Aorta (tissue), 5 donors: ENCODE results near the gene CAV1. TPM values are rescaled to one million over a fixed set of nuclear protein-coding genes. Genes with fewer than 3 reads are reported as not detected.

ENCODE experiments used
- ATAC-seq: fragments of 200-7000 bp; cut with Tn5 transposase; one replicate; pipeline ENCODE4 v1.9.1; 2022; ENCODE audit warnings: moderate library complexity; ENCODE audit not compliant: low FRiP score
- DNase-seq, 2 donors: peaks; one replicate each; pipeline ENCODE4 v3.0.0-alpha.2; 2020
- H3K27ac ChIP-seq, 2 donors: one replicate each; pipeline ENCODE4 v1.5.1; 2013; ENCODE audit warnings: low read length in 2 of 2, mild to moderate bottlenecking in 2 of 2, moderate library complexity in 2 of 2, control low read depth in 1 of 2, inconsistent platforms in 1 of 2, low read depth in 1 of 2
- H3K27me3 ChIP-seq, 2 donors: one replicate each; pipeline ENCODE4 v1.6.1; 2013; ENCODE audit warnings: control low read depth in 1 of 2, low read length in 1 of 2, mild to moderate bottlenecking in 1 of 2, moderate library complexity in 1 of 2; ENCODE audit not compliant: insufficient read depth in 2 of 2, control insufficient read depth in 1 of 2
- H3K36me3 ChIP-seq, 2 donors: one replicate each; pipeline ENCODE4 v1.6.1; 2013; ENCODE audit warnings: control low read depth in 1 of 2, low read length in 1 of 2, mild to moderate bottlenecking in 1 of 2; ENCODE audit not compliant: insufficient read depth in 2 of 2, control insufficient read depth in 1 of 2
- H3K4me1 ChIP-seq, 2 donors: one replicate each; pipeline ENCODE4 v1.6.1; 2013; ENCODE audit warnings: low read length in 2 of 2, control low read depth in 1 of 2, mild to moderate bottlenecking in 1 of 2, moderate library complexity in 1 of 2; ENCODE audit not compliant: insufficient read depth in 2 of 2, control insufficient read depth in 1 of 2
- H3K4me3 ChIP-seq, 2 donors: one replicate each; pipeline ENCODE4 v1.5.1; 2013; ENCODE audit warnings: low read length in 2 of 2, control low read depth in 1 of 2, mild to moderate bottlenecking in 1 of 2
- H3K9me3 ChIP-seq: one replicate; pipeline ENCODE4 v1.6.1; 2013; ENCODE audit warnings: mild to moderate bottlenecking, low read length; ENCODE audit not compliant: control insufficient read depth
- WGBS, 2 donors: extraction: QIAGEN DNeasy Blood & Tissue Kit; methylation state at CpG; one replicate each; pipeline ENCODE4 v1.1.7; 2013; 5-methylcytosine and 5-hydroxymethylcytosine counted together
- intact Hi-C, 2 donors: fragments of 100-400 bp; cut with DNase I; formaldehyde crosslinking; loops; one replicate each; pipeline versions ENCODE4 v1.14.2 to v1.15.0; 2022
- polyA plus RNA-seq, 2 donors: library from polyadenylated mRNA; stranded (reverse); fragments of 200-250 nt; gene quantifications; one replicate each; pipeline ENCODE4 v1.2.3, GENCODE V29; 2013
- total RNA-seq, 2 donors: library from RNA; stranded (reverse); fragmentation: NEBNext Ultra II Directional; extraction: Animal tissue kit (Norgen Biotek cat#: 25700); gene quantifications; one replicate each; pipeline ENCODE4 v1.2.1, GENCODE V29; 2021
- donor health status: healthy with polysubstance abuse.
- donor health status: Bipolar disorder and iron deficiency.
- donor health status: DM: no; HTN: no; CAD: no.
- donor health status: DM: no; HTN: no; CAD: no.
- donor health status: DM: yes; HTN: yes; CAD: no.

CAV1 gene
- total and polyA plus RNA-seq, 4 donors, result 133 to 230 (median 229) TPM

DNA sequence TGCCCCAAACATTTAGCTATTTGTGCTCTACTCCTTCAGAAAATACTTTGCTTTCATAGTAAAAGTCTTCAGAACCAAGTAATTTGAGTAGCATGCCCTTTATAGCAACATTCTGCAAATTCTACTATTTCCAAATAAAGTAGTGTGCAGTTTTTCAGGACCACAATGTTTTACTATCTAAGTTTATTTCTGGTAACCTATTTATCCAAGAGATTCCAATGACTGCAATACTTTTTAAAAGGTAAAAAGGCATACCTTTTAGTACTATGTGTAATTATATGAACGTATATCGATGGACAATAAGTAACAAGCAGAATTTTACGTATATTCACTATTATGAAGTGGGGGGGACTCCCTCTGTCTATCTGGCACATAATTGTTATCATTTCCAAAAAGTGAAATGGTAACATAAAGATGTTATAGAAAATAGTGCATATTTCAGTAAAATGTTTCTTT lies 32.2 kb upstream of the CAV1 start:
- no peaks in the 10 kb centered on the region for H3K36me3 ChIP-seq
- H3K27me3 ChIP-seq, result no peaks in the 10 kb centered on the region
- H3K9me3 ChIP-seq, result no peaks in the 10 kb centered on the region
- H3K4me3 ChIP-seq, result no peak overlapping the region
- 12 to 15% methylated on average over 3 of the region's 3 CpGs for WGBS, 2 donors
- no peak overlapping the region for H3K27ac ChIP-seq
- no peak for ATAC-seq
- intact Hi-C loops, result no loop called here
- H3K4me1 ChIP-seq, result no peaks in the 10 kb centered on the region
- no peak for DNase-seq

DNA sequence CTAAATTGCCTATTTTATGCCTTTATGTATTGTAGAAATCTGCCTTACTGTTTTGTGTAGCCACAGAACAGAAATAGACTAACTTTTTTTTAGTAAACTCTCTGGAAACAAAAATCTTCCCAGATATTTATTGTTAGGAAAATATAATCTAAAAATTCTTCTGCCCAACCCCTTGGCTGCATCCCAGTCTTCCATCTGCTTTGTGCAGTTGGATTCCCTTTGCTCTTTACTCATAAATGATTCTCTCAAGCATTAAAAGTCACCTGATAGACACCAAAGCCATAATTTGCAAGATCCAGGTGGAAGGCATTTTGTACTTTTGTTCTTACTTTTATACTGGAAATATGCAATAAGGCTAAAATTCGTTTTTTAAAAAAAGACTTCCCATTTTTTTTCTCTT lies 31.4 kb upstream of the CAV1 start:
- H3K36me3 ChIP-seq, result no peaks in the 10 kb centered on the region
- peak overlapping the region; percentile 44 to 76 for H3K27ac ChIP-seq
- no peaks in the 10 kb centered on the region for H3K27me3 ChIP-seq
- no peak overlapping the region for H3K4me3 ChIP-seq
- DNase-seq (no peak), ATAC-seq (no peak)
- intact Hi-C loops, result no loop called here
- WGBS, 2 donors, result 2% methylated on average over 1 of the region's 1 CpG
- H3K9me3 ChIP-seq, result no peaks in the 10 kb centered on the region
- H3K4me1 ChIP-seq, result no peaks in the 10 kb centered on the region

DNA sequence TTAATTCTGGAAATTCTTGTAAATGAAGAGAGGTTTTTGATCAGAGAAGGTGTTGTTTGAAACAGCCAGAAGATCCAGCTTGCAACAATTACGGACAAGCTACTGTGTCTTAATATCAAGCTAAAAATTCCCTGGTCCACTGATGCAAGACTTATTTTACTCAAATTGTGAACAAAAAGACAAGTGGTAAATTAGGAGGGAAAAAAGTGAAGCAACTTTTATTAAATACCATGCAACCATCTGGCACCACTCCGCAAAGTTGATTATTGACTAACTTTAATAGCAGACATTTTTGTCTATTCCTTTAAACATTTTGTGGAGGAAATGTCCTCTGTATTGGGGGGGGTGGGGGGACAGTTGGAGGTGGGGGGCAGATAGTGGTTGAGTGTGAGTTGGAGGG lies 30.4 kb upstream of the CAV1 start:
- WGBS, 2 donors, result 95 to 99% methylated on average over 2 of the region's 2 CpGs
- intact Hi-C loops, result no loop called here
- H3K27me3 ChIP-seq, result no peaks in the 10 kb centered on the region
- H3K36me3 ChIP-seq, result no peaks in the 10 kb centered on the region
- H3K27ac ChIP-seq, result peak overlapping the region in 1 of 2 donors; percentile 43
- DNase-seq (no peak), ATAC-seq (no peak)
- no peak overlapping the region for H3K4me3 ChIP-seq
- H3K9me3 ChIP-seq, result no peaks in the 10 kb centered on the region
- H3K4me1 ChIP-seq, result no peaks in the 10 kb centered on the region

DNA sequence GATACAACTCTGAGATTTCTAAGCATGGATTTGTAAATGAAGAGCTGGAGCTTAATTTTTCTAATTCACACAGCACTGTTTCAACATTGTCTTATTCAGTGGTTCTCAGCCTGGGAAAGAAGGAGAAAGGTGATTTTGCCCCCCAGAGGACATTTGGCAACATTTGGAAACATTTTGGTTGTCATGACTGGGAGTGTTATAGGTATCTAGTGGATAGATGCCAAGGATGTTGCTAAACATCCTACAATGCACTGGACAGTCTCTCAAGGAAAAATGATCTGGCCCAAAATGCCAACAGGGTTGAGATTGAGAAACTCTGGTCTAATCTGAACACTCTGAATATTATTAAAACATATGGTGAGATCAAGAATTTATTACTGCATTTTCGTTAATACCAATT lies 29.1 kb upstream of the CAV1 start:
- H3K4me3 ChIP-seq, result no peak overlapping the region

DNA sequence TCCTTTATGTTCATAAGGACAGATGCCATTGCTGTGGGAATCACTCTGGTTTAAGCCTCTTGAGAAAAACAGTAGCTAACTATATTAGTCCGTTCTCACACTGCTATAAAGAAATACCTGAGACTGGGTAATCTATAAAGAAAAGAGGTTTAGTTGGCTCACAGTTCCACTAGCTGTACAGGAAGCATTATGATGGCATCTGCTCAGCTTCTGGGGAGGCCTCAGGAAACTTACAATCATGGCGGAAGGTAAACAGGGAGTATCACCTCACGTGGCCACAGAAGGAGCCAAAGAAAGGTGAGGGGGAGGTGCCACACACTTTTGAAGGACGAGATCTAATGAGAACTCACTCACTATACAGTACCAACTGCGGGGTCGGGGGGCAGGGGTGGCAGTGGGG lies 28.2 kb upstream of the CAV1 start:
- H3K9me3 ChIP-seq, result no peaks in the 10 kb centered on the region
- H3K27me3 ChIP-seq, result no peaks in the 10 kb centered on the region
- H3K4me3 ChIP-seq, result no peak overlapping the region
- no peaks in the 10 kb centered on the region for H3K36me3 ChIP-seq
- WGBS, 2 donors, result 92 to 96% methylated on average over 6 of the region's 6 CpGs
- H3K27ac ChIP-seq, result no peak overlapping the region
- intact Hi-C loops, result loop anchor here (5.0 kb wide), 2 partner anchors 44 to 49 kb away; no protein-coding TSS in a partner anchor
- no peaks in the 10 kb centered on the region for H3K4me1 ChIP-seq
- no peak for ATAC-seq
- no peak for DNase-seq

More for the DNA sequence above, 29.1 kb upstream of the CAV1 start:
- H3K9me3 ChIP-seq, result no peaks in the 10 kb centered on the region
- no peaks in the 10 kb centered on the region for H3K4me1 ChIP-seq
- H3K27ac ChIP-seq, result peak overlapping the region; percentile 64 to 72
- H3K27me3 ChIP-seq, result no peaks in the 10 kb centered on the region
- intact Hi-C loops, result loop anchor here (5.0 kb wide), 2 partner anchors 43 to 48 kb away; no protein-coding TSS in a partner anchor
- WGBS, 2 donors, result 87 to 89% methylated on average over 1 of the region's 1 CpG
- no peaks in the 10 kb centered on the region for H3K36me3 ChIP-seq
- DNase-seq (no peak), ATAC-seq (no peak)

DNA sequence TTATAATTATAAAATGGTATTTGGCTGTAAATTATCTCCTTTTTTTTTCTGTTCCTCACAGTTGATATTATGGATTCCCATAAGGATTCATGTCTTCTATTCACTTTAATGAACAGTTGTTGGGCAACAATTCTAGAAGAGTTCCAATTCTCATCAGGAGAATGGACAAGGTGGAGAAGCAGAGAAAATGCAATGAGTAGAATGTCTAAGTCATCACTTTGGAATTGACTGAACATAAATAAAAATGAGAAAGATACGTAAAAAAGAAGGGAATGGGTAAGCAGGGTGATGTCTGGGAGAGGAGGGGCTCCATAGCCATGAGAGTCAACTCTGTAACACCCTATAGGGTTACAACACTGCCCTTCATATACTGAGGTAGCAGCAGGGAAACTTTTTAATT lies 27.1 kb upstream of the CAV1 start:
- intact Hi-C loops, result loop anchor here (5.0 kb wide), 2 partner anchors 45 to 50 kb away; no protein-coding TSS in a partner anchor
- 37 to 48% methylated on average over 1 of the region's 1 CpG for WGBS, 2 donors
- no peak for ATAC-seq
- no peaks in the 10 kb centered on the region for H3K4me1 ChIP-seq
- no peaks in the 10 kb centered on the region for H3K36me3 ChIP-seq
- no peaks in the 10 kb centered on the region for H3K9me3 ChIP-seq
- DNase-seq, result no peak
- H3K27me3 ChIP-seq, result no peaks in the 10 kb centered on the region
- no peak overlapping the region for H3K4me3 ChIP-seq
- no peak overlapping the region for H3K27ac ChIP-seq

DNA sequence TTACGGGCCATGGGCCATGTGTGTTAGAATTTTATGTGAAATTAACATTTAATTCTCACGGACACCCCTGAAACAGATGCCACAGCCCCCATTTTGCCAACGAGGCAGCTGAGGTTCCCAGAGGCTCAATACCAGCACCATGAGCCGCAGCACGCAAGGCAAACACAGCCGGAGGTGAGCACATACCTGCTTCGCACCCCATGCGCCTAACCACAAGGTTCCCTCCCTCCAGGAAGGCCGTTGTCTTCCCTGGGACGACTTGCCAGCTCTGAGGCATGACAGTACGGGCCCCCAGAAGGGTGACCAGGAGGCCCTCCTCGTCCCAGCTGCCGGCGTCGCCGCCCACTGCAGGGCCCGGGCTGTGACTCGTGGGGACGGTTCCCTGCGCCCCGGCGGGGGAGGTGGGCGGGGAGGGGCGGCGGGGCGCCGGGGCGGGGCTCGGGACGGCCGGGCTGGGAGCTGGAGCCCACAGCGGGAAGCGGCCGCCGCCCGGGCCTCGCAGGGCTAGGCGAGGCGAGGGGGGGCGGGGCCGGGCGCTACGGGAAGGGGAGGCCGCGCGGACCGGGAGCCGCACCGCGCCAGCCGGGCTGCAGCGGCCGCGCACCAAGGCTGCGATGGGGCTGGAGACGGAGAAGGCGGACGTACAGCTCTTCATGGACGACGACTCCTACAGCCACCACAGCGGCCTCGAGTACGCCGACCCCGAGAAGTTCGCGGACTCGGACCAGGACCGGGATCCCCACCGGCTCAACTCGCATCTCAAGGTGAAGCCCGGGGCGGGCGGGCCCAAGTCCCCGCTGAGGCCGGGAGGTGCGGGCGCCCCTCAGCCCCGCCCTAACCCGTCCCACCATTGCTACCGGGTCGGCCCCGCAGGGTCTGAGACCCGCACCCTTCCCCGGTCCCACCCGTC lies 25.4 kb upstream of the CAV1 start, which contains the start of gene CAV2:
CAV2 (plus strand) TSS at position 571 of the 910 bp plus-strand sequence; CDS start at position 615, 44 bp downstream.
- ATAC-seq, result peak; percentile 91
- H3K4me3 ChIP-seq, result peak within 1 kb of the TSS; percentile 60 to 80
- intact Hi-C loops, result loop anchor here (2.0 to 5.0 kb wide), 3 partner anchors 27 to 52 kb away; no protein-coding TSS in a partner anchor
- 1% methylated on average over 47 to 86 of the region's 86 CpGs for WGBS, 2 donors
- H3K36me3 ChIP-seq, result no peaks in the 10 kb centered on the region
- H3K9me3 ChIP-seq, result no peaks in the 10 kb centered on the region
- peak within 1 kb of the TSS; percentile 20 to 90 for H3K27ac ChIP-seq
- peak; percentile 81 to 93 for DNase-seq
- H3K4me1 ChIP-seq, result no peaks in the 10 kb centered on the region
- no peaks in the 10 kb centered on the region for H3K27me3 ChIP-seq

DNA sequence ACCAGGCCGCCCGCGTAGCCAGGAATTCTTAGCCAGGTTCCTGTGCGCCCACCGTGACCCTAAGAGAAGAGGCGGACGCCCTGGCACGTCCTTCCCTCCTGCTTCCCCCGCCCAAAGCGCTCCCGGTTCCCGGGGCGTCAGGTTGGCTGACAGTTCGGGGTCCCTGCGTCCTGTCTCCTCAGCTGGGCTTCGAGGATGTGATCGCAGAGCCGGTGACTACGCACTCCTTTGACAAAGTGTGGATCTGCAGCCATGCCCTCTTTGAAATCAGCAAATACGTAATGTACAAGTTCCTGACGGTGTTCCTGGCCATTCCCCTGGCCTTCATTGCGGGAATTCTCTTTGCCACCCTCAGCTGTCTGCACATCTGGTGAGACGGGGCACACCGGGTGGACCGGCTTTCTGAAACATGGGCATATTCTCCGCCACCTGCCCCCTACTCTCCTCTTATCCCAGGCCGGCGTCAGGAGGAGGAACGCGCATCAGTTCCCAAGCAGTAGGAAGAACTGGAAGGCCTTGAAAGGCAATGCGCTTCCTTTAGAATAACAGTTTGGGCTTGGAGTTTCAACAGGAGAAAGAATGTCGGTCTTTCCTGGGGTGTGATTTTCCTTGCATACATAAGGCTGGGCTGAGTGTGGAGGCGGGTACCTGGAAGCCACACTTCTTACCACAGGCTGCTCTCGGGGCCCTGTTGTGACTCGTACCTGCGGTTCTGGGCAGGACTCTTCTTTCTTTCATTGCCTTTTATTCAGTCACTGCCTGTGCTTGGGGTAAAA lies 24.6 kb upstream of the CAV1 start:
- Histone ChIP-seq H3K4me3 (peak overlapping the region; percentile 60 to 80), H3K27me3 (no peaks in the 10 kb centered on the region), H3K9me3 (no peaks in the 10 kb centered on the region), H3K27ac (peak overlapping the region; percentile 20 to 90), H3K4me1 (peaks cover 0 to 3% of the 10 kb centered on the region in 2 donors), H3K36me3 (no peaks in the 10 kb centered on the region)
- 0 to 1% methylated on average over 31 to 36 of the region's 36 CpGs for WGBS, 2 donors
- ATAC-seq, result peak; percentile 59
- peak; percentile 54 to 73 for DNase-seq
- intact Hi-C loops, result loop anchor here in 1 of 2 donors (2.0 kb wide), 1 partner anchor 27 kb away; no protein-coding TSS in a partner anchor
